ENCODE results near the gene GALK2.
"Not testable (repeated sequence)": the region's sequence is repeated elsewhere in the genome, so short reads cannot be mapped to it uniquely, and the experiment has no call there.

The GALK2 gene

GRCh38 chr15:49189631-49190030, 19.6 kb downstream of the GALK2 start:
- TF ChIP-seq, protein P1, sequence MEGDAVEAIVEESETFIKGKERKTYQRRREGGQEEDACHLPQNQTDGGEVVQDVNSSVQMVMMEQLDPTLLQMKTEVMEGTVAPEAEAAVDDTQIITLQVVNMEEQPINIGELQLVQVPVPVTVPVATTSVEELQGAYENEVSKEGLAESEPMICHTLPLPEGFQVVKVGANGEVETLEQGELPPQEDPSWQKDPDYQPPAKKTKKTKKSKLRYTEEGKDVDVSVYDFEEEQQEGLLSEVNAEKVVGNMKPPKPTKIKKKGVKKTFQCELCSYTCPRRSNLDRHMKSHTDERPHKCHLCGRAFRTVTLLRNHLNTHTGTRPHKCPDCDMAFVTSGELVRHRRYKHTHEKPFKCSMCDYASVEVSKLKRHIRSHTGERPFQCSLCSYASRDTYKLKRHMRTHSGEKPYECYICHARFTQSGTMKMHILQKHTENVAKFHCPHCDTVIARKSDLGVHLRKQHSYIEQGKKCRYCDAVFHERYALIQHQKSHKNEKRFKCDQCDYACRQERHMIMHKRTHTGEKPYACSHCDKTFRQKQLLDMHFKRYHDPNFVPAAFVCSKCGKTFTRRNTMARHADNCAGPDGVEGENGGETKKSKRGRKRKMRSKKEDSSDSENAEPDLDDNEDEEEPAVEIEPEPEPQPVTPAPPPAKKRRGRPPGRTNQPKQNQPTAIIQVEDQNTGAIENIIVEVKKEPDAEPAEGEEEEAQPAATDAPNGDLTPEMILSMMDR (IDR thresholded peaks at IDR 0.05; ENCODE audit: low read depth, low read length, missing control alignments), result no peak
- H3K4me3 ChIP-seq (ENCODE audit: low read depth, low read length), result no peak overlapping the region
- no peak for DNase-seq (ENCODE audit: low read depth)

GRCh38 chr15:49190586-49190985, 20.5 kb downstream of the GALK2 start:
- no peak overlapping the region for H3K4me3 ChIP-seq (ENCODE audit: low read depth, low read length)
- DNase-seq (ENCODE audit: low read depth), result no peak
- TF ChIP-seq, protein P1 (IDR thresholded peaks at IDR 0.05; ENCODE audit: low read depth, low read length, missing control alignments), result no peak

GRCh38 chr15:49191892-49192291, 21.8 kb downstream of the GALK2 start:
- no peak overlapping the region for H3K4me3 ChIP-seq (ENCODE audit: low read depth, low read length)
- TF ChIP-seq, protein P1 (IDR thresholded peaks at IDR 0.05; ENCODE audit: low read depth, low read length, missing control alignments), result no peak

DNA sequence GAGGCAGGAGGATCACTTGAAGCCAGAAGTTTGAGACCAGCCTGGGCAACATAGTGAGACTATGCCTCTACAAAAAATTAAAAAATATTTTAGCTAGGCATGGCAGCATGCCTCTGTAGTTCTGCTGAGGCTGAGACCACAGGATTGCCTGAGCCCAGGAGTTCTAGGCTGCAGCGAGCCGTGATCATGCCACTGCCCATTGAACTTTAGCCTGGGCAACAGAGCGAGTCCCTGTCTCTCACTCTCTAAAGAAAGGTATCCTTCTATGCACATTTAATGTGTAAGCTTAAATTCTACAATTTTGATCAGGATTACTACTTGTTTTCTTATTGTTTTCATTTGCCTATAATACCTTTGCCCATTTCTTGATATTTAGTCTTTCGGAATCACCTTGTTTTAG, 26.8 kb downstream of the GALK2 start:
- DNase-seq (ENCODE audit: low read depth), result no peak
- no peak overlapping the region for H3K4me3 ChIP-seq (ENCODE audit: low read depth, low read length)
- TF ChIP-seq, protein P1 (IDR thresholded peaks at IDR 0.05; ENCODE audit: low read depth, low read length, missing control alignments), result no peak

More at GRCh38 chr15:49191892-49192291, 21.8 kb downstream of the GALK2 start:
- DNase-seq (ENCODE audit: low read depth), result no peak

DNA sequence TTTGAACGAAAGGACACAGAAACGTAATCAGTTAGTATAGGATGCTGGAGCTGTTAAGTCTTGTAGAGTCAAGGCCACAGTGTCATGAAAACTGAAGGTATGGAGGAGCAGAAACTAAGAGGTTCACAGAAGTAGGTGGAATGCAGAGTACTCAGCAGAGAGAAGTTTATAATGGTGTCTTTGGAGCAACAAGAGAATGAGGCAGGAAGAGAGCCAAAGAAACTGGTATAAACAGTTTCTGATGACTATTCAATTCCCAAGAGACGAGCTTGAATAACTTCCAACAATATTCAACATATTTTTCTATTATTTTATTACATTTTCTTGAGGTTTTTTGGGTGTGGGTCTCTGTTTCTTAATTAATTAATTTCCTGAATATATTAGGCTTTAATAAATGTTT, 29.6 kb downstream of the GALK2 start:
- no peak overlapping the region for H3K4me3 ChIP-seq (ENCODE audit: low read depth, low read length)
- TF ChIP-seq, protein P1 (IDR thresholded peaks at IDR 0.05; ENCODE audit: low read depth, low read length, missing control alignments), result no peak
- DNase-seq (ENCODE audit: low read depth), result no peak

DNA sequence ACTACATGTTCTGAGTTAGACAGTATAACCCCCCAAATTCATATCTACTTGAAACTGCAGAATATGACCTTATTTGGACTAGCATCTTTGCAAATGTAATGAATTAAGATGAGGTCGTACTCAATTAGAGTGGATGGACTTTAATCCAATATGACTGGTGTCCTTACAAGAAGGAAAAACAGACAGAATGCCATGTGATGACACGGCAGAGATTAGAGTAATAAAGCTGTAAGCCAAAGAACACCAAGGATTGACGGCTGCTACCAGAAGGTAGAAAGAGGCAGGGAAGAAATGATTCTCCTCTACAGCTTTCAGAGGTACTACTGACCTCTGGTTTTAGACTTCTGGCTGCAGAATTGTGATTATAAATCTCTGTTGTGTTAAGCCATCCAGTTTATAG, 30.3 kb downstream of the GALK2 start:
- DNase-seq (ENCODE audit: low read depth), result no peak
- no peak overlapping the region for H3K4me3 ChIP-seq (ENCODE audit: low read depth, low read length)
- TF ChIP-seq, protein P1 (IDR thresholded peaks at IDR 0.05; ENCODE audit: low read depth, low read length, missing control alignments), result no peak

- H3K4me3 ChIP-seq (ENCODE audit: low read depth, low read length); DNase-seq (ENCODE audit: low read depth): not testable (repeated sequence)
Observed at GRCh38 chr15:49208102-49208501, 38.1 kb downstream of the GALK2 start.

GRCh38 chr15:49212897-49213296, 42.9 kb downstream of the GALK2 start:
- DNase-seq (ENCODE audit: low read depth), result no peak
- no peak overlapping the region for H3K4me3 ChIP-seq (ENCODE audit: low read depth, low read length)
- TF ChIP-seq, protein P1 (IDR thresholded peaks at IDR 0.05; ENCODE audit: low read depth, low read length, missing control alignments), result no peak

All from GM12864 (cell line).